Measurements from ENCODE around the gene MEF2B. TPM values are rescaled to one million over a fixed set of nuclear protein-coding genes. Genes with fewer than 3 reads are reported as not detected.

Gene MEF2B
- under 1 TPM; 0.21 to 0.55 TPM for total RNA-seq
- long read RNA-seq = 0 reads

- intact Hi-C loops (cut with DNase I) = no loop called here
Measured at GRCh38 chr19:19170053-19170872, at the start of gene MEF2B. Gene MEF2B (minus strand): TSS chr19:19170263. CDS start chr19:19150735, 19,528 bp downstream.

DNA sequence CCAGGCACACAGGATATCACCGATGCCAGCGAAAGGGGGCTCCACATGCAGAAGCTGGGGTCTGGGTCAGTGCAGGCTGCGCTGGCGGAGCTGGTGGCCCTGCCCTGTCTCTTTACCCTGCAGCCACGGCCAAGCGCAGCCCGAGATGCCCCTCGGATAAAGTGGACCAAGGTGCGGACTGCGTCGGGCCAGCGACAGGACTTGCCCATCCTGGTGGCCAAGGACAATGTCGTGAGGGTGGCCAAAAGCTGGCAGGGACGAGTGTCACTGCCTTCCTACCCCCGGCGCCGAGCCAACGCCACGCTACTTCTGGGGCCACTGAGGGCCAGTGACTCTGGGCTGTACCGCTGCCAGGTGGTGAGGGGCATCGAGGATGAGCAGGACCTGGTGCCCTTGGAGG, 48.8 kb upstream of the MEF2B start:
- ATAC-seq = no peak
- no peak for DNase-seq
- intact Hi-C loops (cut with DNase I) = no loop called here

More at GRCh38 chr19:19170053-19170872, at the start of gene MEF2B:
- ATAC-seq = peak; percentile 86 to 91
- DNase-seq = peak; percentile 86

- no peak for ATAC-seq
- intact Hi-C loops (cut with DNase I) = no loop called here
Measured at GRCh38 chr19:19217099-19217498, 47.0 kb upstream of the MEF2B start.

DNA sequence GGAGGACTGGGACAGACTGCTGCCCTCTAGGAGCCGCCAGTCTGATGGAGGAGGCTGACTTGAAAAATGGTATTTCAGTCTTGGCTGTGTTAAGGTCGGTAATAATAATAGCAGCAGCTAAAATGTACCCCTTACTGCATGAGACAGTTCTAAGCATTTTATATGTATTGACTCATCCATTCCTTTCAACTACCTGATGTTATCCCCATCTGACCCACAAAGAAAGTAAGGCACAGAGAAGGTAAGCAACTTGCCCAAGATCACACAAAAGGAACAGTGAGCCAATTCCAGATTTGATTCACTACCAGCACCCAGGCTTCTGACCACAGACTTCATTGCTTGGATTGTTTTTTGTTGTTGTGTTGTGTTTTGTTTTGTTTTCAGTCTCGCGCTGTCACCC, 45.7 kb upstream of the MEF2B start:
- intact Hi-C loops (cut with DNase I) = no loop called here
- no peak for DNase-seq
- ATAC-seq = no peak

More at GRCh38 chr19:19217099-19217498, 47.0 kb upstream of the MEF2B start:
- no peak for DNase-seq

GRCh38 chr19:19214892-19215291, 44.8 kb upstream of the MEF2B start:
- ATAC-seq (peak; percentile 54 to 55), DNase-seq (peak; percentile 51)
- intact Hi-C loops (cut with DNase I) = no loop called here

DNA sequence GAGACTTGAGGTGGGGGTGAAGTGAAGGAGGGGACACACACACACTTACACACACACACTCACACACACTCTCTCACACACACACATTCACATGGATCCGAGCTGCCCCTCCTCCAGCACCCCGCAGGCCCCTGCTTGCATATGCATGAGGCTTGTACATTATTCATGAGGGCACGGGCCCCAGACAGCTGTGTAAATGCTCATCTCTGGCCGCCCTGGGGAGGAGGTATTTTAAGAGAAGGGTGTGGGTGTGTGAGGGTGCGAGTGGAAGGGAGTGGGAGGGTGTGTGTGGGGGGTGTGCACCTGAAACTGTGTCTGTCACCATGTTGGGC, 44.1 kb upstream of the MEF2B start:
- ATAC-seq (no peak), DNase-seq (no peak)
- intact Hi-C loops (cut with DNase I) = no loop called here

GRCh38 chr19:19213426-19214158, 43.5 kb upstream of the MEF2B start:
- DNase-seq (no peak), ATAC-seq (no peak)
- intact Hi-C loops (cut with DNase I) = no loop called here

DNA sequence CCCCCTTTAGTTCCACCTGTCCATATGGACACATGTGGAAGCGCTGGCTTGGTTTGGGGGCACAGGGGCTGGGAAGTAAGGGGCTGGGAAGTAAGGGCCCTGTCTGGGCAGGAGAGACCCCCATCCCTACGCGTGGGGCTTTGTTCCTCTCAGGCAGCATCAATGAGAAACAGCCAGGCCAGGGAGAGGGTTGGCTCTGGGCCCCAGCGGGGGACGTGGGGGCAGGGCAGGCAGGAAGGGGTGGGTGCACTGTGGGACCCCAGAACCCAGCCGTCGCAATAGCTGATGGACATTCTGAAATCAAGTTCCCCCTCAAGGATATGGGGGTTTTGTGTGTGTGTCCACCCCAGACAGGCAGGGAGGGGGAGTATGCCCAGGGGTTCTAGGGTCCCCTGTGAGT, 42.9 kb upstream of the MEF2B start:
- intact Hi-C loops (cut with DNase I) = no loop called here
- no peak for ATAC-seq
- DNase-seq = no peak

DNA sequence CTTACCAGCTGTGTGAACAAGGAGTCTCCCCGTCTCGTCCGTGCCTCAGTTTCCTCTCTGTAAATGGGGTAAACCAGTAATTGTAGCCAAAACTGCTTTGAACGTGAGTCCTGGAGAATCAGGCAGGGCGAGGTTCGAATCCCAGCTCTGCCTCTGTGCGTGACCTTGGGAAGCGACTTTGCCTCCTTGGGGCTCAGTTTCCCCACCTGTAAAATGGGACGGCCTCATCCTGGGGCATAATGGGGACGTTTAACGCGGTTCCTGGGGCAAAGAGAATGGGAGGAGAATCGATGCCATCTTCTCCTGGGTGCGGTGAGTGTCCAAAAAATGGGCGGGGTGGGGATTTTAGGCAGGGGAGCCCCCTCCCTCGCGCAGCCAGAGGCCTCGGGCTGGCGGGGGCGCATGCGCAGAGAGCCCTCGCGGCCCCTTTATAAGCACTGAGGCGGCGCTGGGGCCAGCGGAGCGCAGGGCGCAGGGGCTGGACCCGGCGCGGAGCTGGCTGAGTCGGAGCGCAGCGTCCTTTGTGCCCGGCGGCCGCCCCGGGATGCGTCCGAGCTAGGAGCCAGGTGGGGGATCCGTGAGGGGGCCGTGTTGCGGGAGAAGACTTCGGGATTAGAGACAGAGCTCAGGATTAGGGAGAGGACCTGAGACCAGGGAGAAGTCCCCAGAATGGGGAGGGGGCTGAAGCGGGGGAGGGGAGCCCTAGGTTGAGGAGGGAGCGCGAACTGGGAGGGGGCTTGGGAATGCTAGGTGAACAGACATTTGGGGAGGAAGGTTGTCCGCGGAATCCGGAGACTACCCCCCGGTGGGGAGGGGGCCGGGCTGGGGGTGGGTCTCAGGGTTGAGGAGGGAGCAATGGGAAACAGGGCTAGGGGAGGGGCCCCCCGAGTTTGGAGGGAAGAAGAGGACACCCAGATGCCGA, 41.7 kb upstream of the MEF2B start, which contains the start of gene NCAN:
TSS of gene NCAN (plus strand) at position 460 of the 922 bp plus-strand sequence. CDS start 4,996 bp downstream, outside the sequence.
- DNase-seq (no peak), ATAC-seq (no peak)
- intact Hi-C loops (cut with DNase I) = no loop called here

DNA sequence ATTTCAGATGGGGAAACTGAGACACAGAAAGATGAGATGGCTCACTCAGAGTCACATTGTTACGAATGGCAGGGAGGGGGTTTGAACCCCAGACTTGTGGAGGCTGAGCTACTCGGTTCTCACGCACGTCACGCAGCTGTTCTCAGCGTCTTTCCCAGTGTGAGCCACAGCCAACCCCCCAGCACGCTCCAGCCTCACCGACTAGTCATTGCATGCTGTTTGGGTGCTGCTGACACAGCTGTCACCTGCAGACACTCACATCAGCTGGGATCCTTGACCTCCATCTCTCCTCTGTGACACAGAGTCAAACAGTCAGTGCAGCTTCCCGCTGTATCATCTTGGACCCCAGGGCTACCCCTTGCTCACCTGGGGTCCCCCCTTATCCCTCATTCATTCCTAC, 39.3 kb upstream of the MEF2B start:
- intact Hi-C loops (cut with DNase I) = no loop called here
- ATAC-seq (no peak), DNase-seq (no peak)

GRCh38 chr19:19207637-19208572, 37.8 kb upstream of the MEF2B start:
- ATAC-seq (no peak), DNase-seq (no peak)
- intact Hi-C loops (cut with DNase I) = no loop called here

- intact Hi-C loops (cut with DNase I) = no loop called here
- ATAC-seq (no peak), DNase-seq (no peak)
Measured at GRCh38 chr19:19206938-19207337, 36.9 kb upstream of the MEF2B start.

- no peak for DNase-seq
- no peak for ATAC-seq
- intact Hi-C loops (cut with DNase I) = no loop called here
Measured at GRCh38 chr19:19205416-19206410, 35.6 kb upstream of the MEF2B start.

DNA sequence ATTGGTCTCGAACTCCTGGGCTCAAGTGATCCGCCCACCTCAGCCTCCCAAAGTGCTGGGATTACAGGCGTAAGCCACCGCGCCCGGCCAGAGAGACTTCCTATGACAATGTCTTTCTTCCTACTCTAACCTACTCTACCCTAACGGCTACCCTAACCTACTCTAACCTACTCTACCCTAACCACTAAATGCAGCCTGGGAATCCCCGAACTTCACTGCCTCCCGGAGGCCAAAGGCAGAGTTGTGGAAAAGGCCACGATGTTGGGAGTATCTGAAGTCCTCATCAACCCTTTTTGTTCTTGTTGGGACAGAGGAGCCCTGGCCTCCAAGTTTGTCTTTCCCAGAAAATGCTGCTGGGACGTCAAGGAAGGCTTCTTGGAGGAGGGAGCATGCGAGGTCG, 34.1 kb upstream of the MEF2B start:
- intact Hi-C loops (cut with DNase I) = no loop called here
- ATAC-seq (no peak), DNase-seq (no peak)

- DNase-seq (peak; percentile 96), ATAC-seq (peak; percentile 94 to 96)
- intact Hi-C loops (cut with DNase I) = no loop called here
Measured at GRCh38 chr19:19203012-19203856, 33.2 kb upstream of the MEF2B start, which contains the start of gene NR2C2AP. Gene NR2C2AP (minus strand): TSS chr19:19203414. CDS start chr19:19203060, 354 bp downstream.

- peak in 1 of 2 donors; percentile 6 for ATAC-seq
- no peak for DNase-seq
- intact Hi-C loops (cut with DNase I) = no loop called here
Measured at GRCh38 chr19:19202707-19203011, 32.6 kb upstream of the MEF2B start.

All from left cardiac atrium (tissue), 4 donors.